ENCODE data around the gene RGS17. TPM values are rescaled to one million over a fixed set of nuclear protein-coding genes. Genes with fewer than 3 reads are reported as not detected.

RGS17 gene
- total RNA-seq, 1 experiment from 2014 or later: 3.2 TPM

- H3K18ac ChIP-seq (ENCODE audit: insufficient read length, low read depth, low read length): no peak overlapping the region
Observed at GRCh38 chr6:153018355-153018754, 112.7 kb downstream of the RGS17 start.

More at GRCh38 chr6:153018355-153018754, 112.7 kb downstream of the RGS17 start:
- no peaks in the 10 kb centered on the region for H3K79me1 ChIP-seq (ENCODE audit: insufficient read depth, low read depth, low read length, poor library complexity, severe bottlenecking)
- WGBS (ENCODE audit: extremely low coverage, insufficient read length, low lambda C conversion rate): no CpG with 5 or more reads among the region's 3 CpGs
- H3K4ac ChIP-seq (ENCODE audit: low read depth, low read length): no peak overlapping the region
- H3K27ac Mint-ChIP-seq: no peak overlapping the region
- H3K9me3 Mint-ChIP-seq: no peaks in the 10 kb centered on the region
- TF ChIP-seq CTCF (conservative IDR thresholded peaks at IDR 0.05): no peak
- no peak overlapping the region for H3K4me3 Mint-ChIP-seq
- no peak overlapping the region for H4K91ac ChIP-seq (ENCODE audit: insufficient read length, low read depth, low read length)
- no peak for DNase-seq
- H2BK5ac ChIP-seq (ENCODE audit: insufficient read length, low read length): no peak overlapping the region
- H3K23me2 ChIP-seq (ENCODE audit: insufficient read length, low read depth, low read length, poor library complexity, severe bottlenecking): no peaks in the 10 kb centered on the region
- H3T11ph ChIP-seq (ENCODE audit: low read length): no peak overlapping the region
- no peak overlapping the region for H2BK120ac ChIP-seq (ENCODE audit: low read depth, low read length, poor library complexity, severe bottlenecking)
- H4K8ac ChIP-seq (replicated peaks; ENCODE audit: insufficient read length, low read depth, low read length): no peak overlapping the region
- no peaks in the 10 kb centered on the region for H3K36me3 Mint-ChIP-seq (ENCODE audit: insufficient read depth in 1 of 3, low read depth in 3 of 3)
- no peaks in the 10 kb centered on the region; a peak in 1 of 4 replicates for H3K4me1 Mint-ChIP-seq
- H3K14ac ChIP-seq (ENCODE audit: insufficient read depth, low read length): no peak overlapping the region
- no peak overlapping the region for H3K27ac ChIP-seq (ENCODE audit: insufficient read length, low read depth, low read length)
- H3K4me1 ChIP-seq (ENCODE audit: insufficient read depth, low read length): no peaks in the 10 kb centered on the region
- H2BK20ac ChIP-seq (ENCODE audit: low read depth, low read length, poor library complexity, severe bottlenecking): no peak overlapping the region
- no peak overlapping the region for H2AK5ac ChIP-seq (ENCODE audit: insufficient read length, low read length)
- no peaks in the 10 kb centered on the region for H3K9me3 ChIP-seq (ENCODE audit: control insufficient read depth, low read depth, low read length)
- no peak overlapping the region for H3K56ac ChIP-seq (ENCODE audit: insufficient read length, low read depth, low read length)
- H4K20me1 ChIP-seq (ENCODE audit: control insufficient read depth, insufficient read depth, insufficient read length): no peaks in the 10 kb centered on the region
- no peak overlapping the region for H2BK12ac ChIP-seq (ENCODE audit: insufficient read length, low read depth, low read length)
- no peak overlapping the region for H2AFZ ChIP-seq (ENCODE audit: low read length)
- H3K79me2 ChIP-seq (ENCODE audit: insufficient read depth, low read length): no peaks in the 10 kb centered on the region
- no peaks in the 10 kb centered on the region for H3K27me3 ChIP-seq (ENCODE audit: insufficient read depth, low read length)
- no peaks in the 10 kb centered on the region for H3K27me3 Mint-ChIP-seq (ENCODE audit: low read depth)
- H3K9ac ChIP-seq (ENCODE audit: extremely low read depth, insufficient read length, low read length): no peak overlapping the region
- no peak overlapping the region for H3K23ac ChIP-seq (ENCODE audit: insufficient read length, low read depth, low read length)
- H2BK15ac ChIP-seq (ENCODE audit: low read depth, low read length): no peak overlapping the region
- no peak overlapping the region for H3K4me2 ChIP-seq (ENCODE audit: insufficient read depth, insufficient read length, low read length)
- H4K5ac ChIP-seq (ENCODE audit: insufficient read length, low read depth, low read length): no peak overlapping the region
